ENCODE results near the gene GJD2. TPM values are rescaled to one million over a fixed set of nuclear protein-coding genes. Genes with fewer than 3 reads are reported as not detected.

GJD2 gene
- total RNA-seq, 1 experiment from 2014 or later: not detected

DNA sequence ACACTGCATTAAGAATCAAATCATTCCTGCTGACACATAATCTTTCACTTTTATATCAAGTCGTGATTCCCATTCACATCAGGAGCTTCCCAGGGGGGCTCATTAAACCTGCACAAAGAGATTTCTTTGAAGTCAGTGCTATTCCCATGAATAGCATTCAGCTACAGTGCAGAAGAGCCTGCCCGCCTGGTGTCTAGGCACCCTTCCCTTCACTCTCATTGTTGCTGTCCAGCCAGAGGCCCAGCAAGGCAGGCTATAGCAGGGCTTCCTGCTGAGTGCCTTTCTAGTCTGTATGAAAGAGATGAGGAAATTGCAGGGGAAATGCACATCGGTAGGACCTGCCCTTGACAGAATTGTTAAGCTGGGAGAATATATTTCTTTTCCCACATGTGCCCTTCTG, 4.5 kb upstream of the GJD2 start:
- CTCF ChIA-PET: no interaction called here
- no peaks in the 10 kb centered on the region for H3K9me3 ChIP-seq (ENCODE audit: control insufficient read depth, insufficient read depth, low read depth, low read length)
- DNase-seq (ENCODE audit: low read depth, low spot score): no peak
- POLR2A ChIA-PET: no interaction called here
- in situ Hi-C loops (cut with HindIII; ENCODE audit: low pct_unique_long_range_greater_than_20kb, low sequenced_read_pairs) (no loop called here), intact Hi-C loops (cut with micrococcal nuclease; ENCODE audit: unreplicated experiment) (no loop called here)
- no peak overlapping the region for H3K27ac ChIP-seq (ENCODE audit: low read length)
- ATAC-seq: no peak
- no TSS peak for BruUV-seq (replicated peaks)
- H3K36me3 ChIP-seq (ENCODE audit: control insufficient read depth, insufficient read depth, low read length): no peaks in the 10 kb centered on the region
- H3K4me1 ChIP-seq (ENCODE audit: control insufficient read depth, insufficient read depth, low read length): no peaks in the 10 kb centered on the region
- H3K4me3 ChIP-seq (ENCODE audit: low read depth in 2 of 2, low read length in 2 of 2): no peak overlapping the region
- TF ChIP-seq TCF7L2 (IDR thresholded peaks at IDR 0.05; ENCODE audit: low read depth, low read length) (no peak), POLR2AphosphoS5 (IDR thresholded peaks at IDR 0.05; ENCODE audit: low read depth, low read length) (no peak), SIN3A (IDR thresholded peaks at IDR 0.05; ENCODE audit: borderline replicate concordance, insufficient read depth, low read depth, low read length) (no peak)
- peaks cover 40% of the 10 kb centered on the region for H3K27me3 ChIP-seq (ENCODE audit: control insufficient read depth, insufficient read depth, low read length)

DNA sequence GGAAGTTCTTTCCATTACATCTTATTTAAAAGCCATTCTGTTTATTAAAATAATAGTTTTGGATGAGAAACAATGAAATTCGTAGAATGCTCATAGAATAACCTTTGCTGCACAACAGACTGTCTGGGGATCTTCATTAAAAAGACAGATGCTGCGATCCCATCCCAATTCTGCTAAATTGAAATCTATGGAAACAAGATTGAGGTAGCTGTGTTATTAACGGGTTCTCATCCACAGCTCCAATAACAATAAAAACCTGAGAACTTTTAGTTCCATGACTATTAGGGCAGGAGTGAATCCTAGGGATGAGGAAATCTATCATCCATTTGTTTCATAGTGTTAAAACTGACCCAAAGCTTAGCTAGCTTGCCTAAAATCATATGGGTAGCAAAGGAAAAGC, 2.5 kb upstream of the GJD2 start:
- ATAC-seq (no peak), DNase-seq (ENCODE audit: low read depth, low spot score) (no peak)
- H3K9me3 ChIP-seq (ENCODE audit: control insufficient read depth, insufficient read depth, low read depth, low read length): no peaks in the 10 kb centered on the region
- H3K27ac ChIP-seq (ENCODE audit: low read length): no peak overlapping the region
- H3K27me3 ChIP-seq (ENCODE audit: control insufficient read depth, insufficient read depth, low read length): peaks cover 46% of the 10 kb centered on the region
- intact Hi-C loops (cut with micrococcal nuclease; ENCODE audit: unreplicated experiment) (no loop called here), in situ Hi-C loops (cut with HindIII; ENCODE audit: low pct_unique_long_range_greater_than_20kb, low sequenced_read_pairs) (no loop called here)
- TF ChIP-seq CTCF (IDR thresholded peaks at IDR 0.05) (no peak), POLR2AphosphoS5 (IDR thresholded peaks at IDR 0.05; ENCODE audit: low read depth, low read length) (no peak), SIN3A (IDR thresholded peaks at IDR 0.05; ENCODE audit: borderline replicate concordance, insufficient read depth, low read depth, low read length) (no peak), TCF7L2 (IDR thresholded peaks at IDR 0.05; ENCODE audit: low read depth, low read length) (no peak)
- TF ChIP-seq, protein P1, sequence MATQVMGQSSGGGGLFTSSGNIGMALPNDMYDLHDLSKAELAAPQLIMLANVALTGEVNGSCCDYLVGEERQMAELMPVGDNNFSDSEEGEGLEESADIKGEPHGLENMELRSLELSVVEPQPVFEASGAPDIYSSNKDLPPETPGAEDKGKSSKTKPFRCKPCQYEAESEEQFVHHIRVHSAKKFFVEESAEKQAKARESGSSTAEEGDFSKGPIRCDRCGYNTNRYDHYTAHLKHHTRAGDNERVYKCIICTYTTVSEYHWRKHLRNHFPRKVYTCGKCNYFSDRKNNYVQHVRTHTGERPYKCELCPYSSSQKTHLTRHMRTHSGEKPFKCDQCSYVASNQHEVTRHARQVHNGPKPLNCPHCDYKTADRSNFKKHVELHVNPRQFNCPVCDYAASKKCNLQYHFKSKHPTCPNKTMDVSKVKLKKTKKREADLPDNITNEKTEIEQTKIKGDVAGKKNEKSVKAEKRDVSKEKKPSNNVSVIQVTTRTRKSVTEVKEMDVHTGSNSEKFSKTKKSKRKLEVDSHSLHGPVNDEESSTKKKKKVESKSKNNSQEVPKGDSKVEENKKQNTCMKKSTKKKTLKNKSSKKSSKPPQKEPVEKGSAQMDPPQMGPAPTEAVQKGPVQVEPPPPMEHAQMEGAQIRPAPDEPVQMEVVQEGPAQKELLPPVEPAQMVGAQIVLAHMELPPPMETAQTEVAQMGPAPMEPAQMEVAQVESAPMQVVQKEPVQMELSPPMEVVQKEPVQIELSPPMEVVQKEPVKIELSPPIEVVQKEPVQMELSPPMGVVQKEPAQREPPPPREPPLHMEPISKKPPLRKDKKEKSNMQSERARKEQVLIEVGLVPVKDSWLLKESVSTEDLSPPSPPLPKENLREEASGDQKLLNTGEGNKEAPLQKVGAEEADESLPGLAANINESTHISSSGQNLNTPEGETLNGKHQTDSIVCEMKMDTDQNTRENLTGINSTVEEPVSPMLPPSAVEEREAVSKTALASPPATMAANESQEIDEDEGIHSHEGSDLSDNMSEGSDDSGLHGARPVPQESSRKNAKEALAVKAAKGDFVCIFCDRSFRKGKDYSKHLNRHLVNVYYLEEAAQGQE (IDR thresholded peaks at IDR 0.05; ENCODE audit: insufficient read depth in 1 of 2, low read depth in 2 of 2, low read length in 1 of 2): no peak
- no peaks in the 10 kb centered on the region for H3K36me3 ChIP-seq (ENCODE audit: control insufficient read depth, insufficient read depth, low read length)
- CTCF ChIA-PET: no interaction called here
- BruUV-seq (replicated peaks): no TSS peak
- H3K4me3 ChIP-seq (ENCODE audit: low read depth in 2 of 2, low read length in 2 of 2): no peak overlapping the region
- no peaks in the 10 kb centered on the region for H3K4me1 ChIP-seq (ENCODE audit: control insufficient read depth, insufficient read depth, low read length)
- POLR2A ChIA-PET: no interaction called here

- ChIA-PET CTCF (no interaction called here), POLR2A (no interaction called here)
- no TSS peak for BruUV-seq (replicated peaks)
- intact Hi-C loops (cut with micrococcal nuclease; ENCODE audit: unreplicated experiment) (no loop called here), in situ Hi-C loops (cut with HindIII; ENCODE audit: low pct_unique_long_range_greater_than_20kb, low sequenced_read_pairs) (no loop called here)
- H3K36me3 ChIP-seq (ENCODE audit: control insufficient read depth, insufficient read depth, low read length): no peaks in the 10 kb centered on the region
- ATAC-seq (no peak), DNase-seq (ENCODE audit: low read depth, low spot score) (no peak)
- TF ChIP-seq TCF7L2 (IDR thresholded peaks at IDR 0.05; ENCODE audit: low read depth, low read length) (no peak), POLR2AphosphoS5 (IDR thresholded peaks at IDR 0.05; ENCODE audit: low read depth, low read length) (no peak), SIN3A (IDR thresholded peaks at IDR 0.05; ENCODE audit: borderline replicate concordance, insufficient read depth, low read depth, low read length) (no peak), CTCF (IDR thresholded peaks at IDR 0.05) (no peak)
- TF ChIP-seq, protein P1 (IDR thresholded peaks at IDR 0.05; ENCODE audit: insufficient read depth in 1 of 2, low read depth in 2 of 2, low read length in 1 of 2): no peak
- no peak overlapping the region for H3K4me3 ChIP-seq (ENCODE audit: low read depth in 2 of 2, low read length in 2 of 2)
- no peaks in the 10 kb centered on the region for H3K4me1 ChIP-seq (ENCODE audit: control insufficient read depth, insufficient read depth, low read length)
- H3K27me3 ChIP-seq (ENCODE audit: control insufficient read depth, insufficient read depth, low read length): peaks cover 36% of the 10 kb centered on the region
- H3K9me3 ChIP-seq (ENCODE audit: control insufficient read depth, insufficient read depth, low read depth, low read length): no peaks in the 10 kb centered on the region
- no peak overlapping the region for H3K27ac ChIP-seq (ENCODE audit: low read length)
Measured at GRCh38 chr15:34755419-34755773, 598 bp upstream of the GJD2 start.

Measured in Panc1 (cell line).